ENCODE results near the gene MET. TPM values are rescaled to one million over a fixed set of nuclear protein-coding genes. Genes with fewer than 3 reads are reported as not detected.

MET gene
- total and polyA plus RNA-seq, 2 donors (not counting 3 experiments of a cell fraction or from before 2014, with no cell fraction given): 21.1 to 44.5 TPM

DNA sequence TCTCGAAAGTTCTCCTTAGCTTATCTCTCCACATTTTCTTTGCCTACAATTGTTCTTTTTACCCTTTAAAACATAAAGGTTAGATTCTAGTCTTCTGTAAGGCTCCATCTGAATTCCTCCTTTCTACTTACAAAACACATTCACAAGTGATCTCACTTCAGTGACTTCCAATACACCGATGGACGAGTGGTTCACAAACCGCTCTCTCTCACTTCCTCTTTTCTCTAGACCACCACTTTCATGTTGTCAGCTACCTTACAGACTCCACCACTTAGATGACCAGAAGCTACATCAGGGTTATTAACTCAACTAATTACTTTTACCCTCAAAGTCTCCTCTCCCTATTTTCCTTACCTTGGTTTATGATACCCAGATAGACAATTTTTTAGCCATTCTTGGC lies 11.8 kb downstream of the MET start:
- ChIA-PET CTCF (no interaction called here), POLR2A (no interaction called here)
- Histone ChIP-seq H3K36me3 (ENCODE audit: control insufficient read depth in 2 of 2, extremely low read depth in 1 of 2, insufficient read depth in 2 of 2, low read length in 2 of 2) (no peaks in the 10 kb centered on the region), H3K27me3 (ENCODE audit: control insufficient read depth in 2 of 2, insufficient read depth in 2 of 2, low read length in 2 of 2) (no peaks in the 10 kb centered on the region), H3K27ac (ENCODE audit: insufficient read depth, low read depth, low read length) (no peak overlapping the region), H4K20me1 (replicated peaks; ENCODE audit: control insufficient read depth, extremely low read depth, insufficient read depth, low read length) (no peaks in the 10 kb centered on the region), H3K9me1 (replicated peaks; ENCODE audit: control insufficient read depth, extremely low read depth, insufficient read depth, low read length) (no peaks in the 10 kb centered on the region), H2AFZ (ENCODE audit: low read depth, low read length) (no peak overlapping the region), H3K4me2 (ENCODE audit: insufficient read depth, low read length) (no peak overlapping the region), H3K4me1 (ENCODE audit: control insufficient read depth, extremely low read depth, insufficient read depth, low read length) (peaks cover 35% of the 10 kb centered on the region), H3K9ac (replicated peaks; ENCODE audit: extremely low read depth, insufficient read depth, low read length) (no peak overlapping the region), H3K9me3 (replicated peaks; ENCODE audit: control insufficient read depth, insufficient read depth, low read length) (no peaks in the 10 kb centered on the region), H3K4me3 (replicated peaks in 1 of 3; ENCODE audit: insufficient read depth in 1 of 3, low read depth in 1 of 3, low read length in 3 of 3) (no peak overlapping the region), H3K79me2 (ENCODE audit: control insufficient read depth, insufficient read depth, low read length) (peaks cover 48% of the 10 kb centered on the region)
- DNase-seq (ENCODE audit: low read depth, low spot score) (no peak), FAIRE-seq (no peak)
- dilution Hi-C loops (cut with MboI; ENCODE audit: extremely low pct_ligation_motif_present, low sequenced_read_pairs): no loop called here
- no TSS peak for BruUV-seq (replicated peaks)
- TF ChIP-seq POLR2A (IDR thresholded peaks at IDR 0.05; ENCODE audit: low read depth, low read length) (no peak), POLR2AphosphoS5 (IDR thresholded peaks at IDR 0.05; ENCODE audit: insufficient read depth, low read depth, low read length) (no peak), EZH2 (IDR thresholded peaks at IDR 0.05; ENCODE audit: borderline replicate concordance, low read depth, low read length, severe bottlenecking) (no peak), GATA2 (IDR thresholded peaks at IDR 0.05; ENCODE audit: insufficient read depth, insufficient read length, low read depth, low read length) (no peak), FOS (IDR thresholded peaks at IDR 0.05; ENCODE audit: borderline replicate concordance, insufficient read depth, low read length) (no peak), JUN (IDR thresholded peaks at IDR 0.05; ENCODE audit: borderline replicate concordance, insufficient read depth, insufficient read length, low read depth) (no peak), MYC (IDR thresholded peaks at IDR 0.05; ENCODE audit: low read depth, low read length) (no peak)
- TF ChIP-seq, protein P1, sequence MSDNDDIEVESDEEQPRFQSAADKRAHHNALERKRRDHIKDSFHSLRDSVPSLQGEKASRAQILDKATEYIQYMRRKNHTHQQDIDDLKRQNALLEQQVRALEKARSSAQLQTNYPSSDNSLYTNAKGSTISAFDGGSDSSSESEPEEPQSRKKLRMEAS (IDR thresholded peaks at IDR 0.05; ENCODE audit: insufficient read depth, insufficient read length): no peak
- TF ChIP-seq, protein P2, sequence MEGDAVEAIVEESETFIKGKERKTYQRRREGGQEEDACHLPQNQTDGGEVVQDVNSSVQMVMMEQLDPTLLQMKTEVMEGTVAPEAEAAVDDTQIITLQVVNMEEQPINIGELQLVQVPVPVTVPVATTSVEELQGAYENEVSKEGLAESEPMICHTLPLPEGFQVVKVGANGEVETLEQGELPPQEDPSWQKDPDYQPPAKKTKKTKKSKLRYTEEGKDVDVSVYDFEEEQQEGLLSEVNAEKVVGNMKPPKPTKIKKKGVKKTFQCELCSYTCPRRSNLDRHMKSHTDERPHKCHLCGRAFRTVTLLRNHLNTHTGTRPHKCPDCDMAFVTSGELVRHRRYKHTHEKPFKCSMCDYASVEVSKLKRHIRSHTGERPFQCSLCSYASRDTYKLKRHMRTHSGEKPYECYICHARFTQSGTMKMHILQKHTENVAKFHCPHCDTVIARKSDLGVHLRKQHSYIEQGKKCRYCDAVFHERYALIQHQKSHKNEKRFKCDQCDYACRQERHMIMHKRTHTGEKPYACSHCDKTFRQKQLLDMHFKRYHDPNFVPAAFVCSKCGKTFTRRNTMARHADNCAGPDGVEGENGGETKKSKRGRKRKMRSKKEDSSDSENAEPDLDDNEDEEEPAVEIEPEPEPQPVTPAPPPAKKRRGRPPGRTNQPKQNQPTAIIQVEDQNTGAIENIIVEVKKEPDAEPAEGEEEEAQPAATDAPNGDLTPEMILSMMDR (IDR thresholded peaks at IDR 0.05; ENCODE audit: extremely low read depth in 1 of 2, insufficient read depth in 1 of 2, low read depth in 1 of 2, low read length in 2 of 2): no peak
- intact Hi-C loops (cut with micrococcal nuclease): no loop called here

Measured in endothelial cell of umbilical vein (primary cell).